H1 (cell line): ENCODE data around the gene MRI1. TPM values are rescaled to one million over a fixed set of nuclear protein-coding genes. Genes with fewer than 3 reads are reported as not detected.

Source experiments
- CTCF ChIA-PET: fragments of 300-600 bp; sonication (Branson Sonifier 250); formaldehyde crosslinking; loops from one replicate; lab custom pipeline; 2021; ENCODE audit not compliant: partially characterized antibody; lab: Charles Lee
- POLR2A ChIA-PET: fragments of 300-600 bp; sonication (Branson Sonifier 250); formaldehyde crosslinking; loops from one replicate; lab custom pipeline; 2021; ENCODE audit warnings: inconsistent platforms; ENCODE audit not compliant: partially characterized antibody; lab: Charles Lee
- DNase-seq, 2 experiments: peaks; one replicate each; pipeline versions ENCODE4 v3.0.0 to v3.0.0-alpha.2; 2010 to 2022; ENCODE audit warnings: low spot score in 2 of 2, low read depth in 1 of 2, mixed read lengths in 1 of 2
- FAIRE-seq: peaks from 2 replicates; lab custom pipeline; 2011; peaks lifted over from hg19 to GRCh38; lab: Jason Lieb, UNC
- H2AFZ ChIP-seq: 2 replicates; pipeline ENCODE4 v1.8.1; 2012; ENCODE audit warnings: low read length, inconsistent platforms
- H2AK5ac ChIP-seq: 2 replicates; pipeline ENCODE4 v1.6.1; 2013; ENCODE audit warnings: low read depth, low read length
- H2BK120ac ChIP-seq: replicated peaks from 2 replicates; pipeline ENCODE3; 2013; ENCODE audit warnings: low read depth, low read length, inconsistent platforms
- H2BK12ac ChIP-seq: 2 replicates; pipeline ENCODE4 v1.6.1; 2013; ENCODE audit warnings: low read depth, low read length
- H2BK15ac ChIP-seq: 2 replicates; pipeline ENCODE4 v1.6.1; 2013; ENCODE audit warnings: low read length
- H2BK20ac ChIP-seq: 2 replicates; pipeline ENCODE4 v1.6.1; 2013; ENCODE audit warnings: low read length
- H2BK5ac ChIP-seq: 2 replicates; pipeline ENCODE4 v1.6.1; 2013; ENCODE audit warnings: low read depth, low read length
- H3K14ac ChIP-seq: 2 replicates; pipeline ENCODE4 v1.6.1; 2013; ENCODE audit warnings: inconsistent platforms; ENCODE audit not compliant: insufficient read length
- H3K18ac ChIP-seq: 2 replicates; pipeline ENCODE4 v1.6.1; 2013; ENCODE audit warnings: low read length; ENCODE audit errors: extremely low read depth
- H3K23ac ChIP-seq: 2 replicates; pipeline ENCODE4 v1.6.1; 2013; ENCODE audit warnings: inconsistent platforms; ENCODE audit not compliant: insufficient read length
- H3K23me2 ChIP-seq: 2 replicates; pipeline ENCODE4 v1.6.1; 2013; ENCODE audit warnings: low read depth, low read length
- H3K27ac ChIP-seq: 2 replicates; pipeline ENCODE4 v1.6.1; 2011; ENCODE audit warnings: low read depth, low read length, inconsistent platforms
- H3K27me3 ChIP-seq, 4 experiments: replicated peaks in 1 of 4; 1 replicate in 1 of 4; 2 replicates in 3 of 4; pipeline versions ENCODE4 v1.6.1 to v1.8.1; 2011 to 2013; ENCODE audit warnings: low read length in 3 of 4, mild to moderate bottlenecking in 3 of 4, inconsistent platforms in 2 of 4, mixed read lengths in 2 of 4, moderate library complexity in 1 of 4; ENCODE audit not compliant: control insufficient read depth in 3 of 4, insufficient read depth in 3 of 4; ENCODE audit errors: extremely low read depth in 1 of 4
- H3K36me3 ChIP-seq, 4 experiments: 2 replicates each; pipeline versions ENCODE4 v1.6.1 to v1.8.1; 2011 to 2013; ENCODE audit warnings: mild to moderate bottlenecking in 4 of 4, low read length in 3 of 4, moderate library complexity in 2 of 4, control low read depth in 1 of 4, inconsistent platforms in 1 of 4; ENCODE audit not compliant: insufficient read depth in 4 of 4, control insufficient read depth in 2 of 4
- H3K4ac ChIP-seq: replicated peaks from 2 replicates; pipeline ENCODE3; 2013; ENCODE audit warnings: low read length, low read depth, mixed read lengths, inconsistent platforms; ENCODE audit not compliant: insufficient read length
- H3K4me1 ChIP-seq, 4 experiments: replicated peaks in 1 of 4; 1 replicate in 1 of 4; 2 replicates in 3 of 4; pipeline versions ENCODE4 v1.6.1 to v1.8.1; 2011 to 2013; ENCODE audit warnings: low read length in 3 of 4, inconsistent platforms in 2 of 4, mixed read lengths in 1 of 4; ENCODE audit not compliant: insufficient read depth in 4 of 4, control insufficient read depth in 3 of 4
- H3K4me2 ChIP-seq, 2 experiments: 2 replicates each; pipeline versions ENCODE4 v1.6.1 to v1.8.1; 2011 to 2013; ENCODE audit warnings: low read depth in 2 of 2, low read length in 2 of 2, control low read depth in 1 of 2, inconsistent platforms in 1 of 2, mild to moderate bottlenecking in 1 of 2; ENCODE audit not compliant: insufficient read depth in 1 of 2
- H3K4me3 ChIP-seq, 4 experiments: fragments of 200-600, 300-600 bp in 1 of 4; sonication (generic), shearing (Covaris generic), sonication (Bioruptor Twin) in 1 of 4; 2 replicates each; pipeline versions ENCODE4 v1.5.1 to v1.8.1; 2011 to 2016; ENCODE audit warnings: low read length in 4 of 4, low read depth in 3 of 4, control low read depth in 2 of 4, inconsistent platforms in 2 of 4, mild to moderate bottlenecking in 2 of 4, mixed read lengths in 1 of 4, moderate library complexity in 1 of 4; ENCODE audit not compliant: insufficient read depth in 2 of 4; ENCODE audit errors: extremely low read depth in 1 of 4
- H3K56ac ChIP-seq: replicated peaks from 2 replicates; pipeline ENCODE3; 2013; ENCODE audit warnings: low read depth, mild to moderate bottlenecking, mixed read lengths, low read length, inconsistent platforms; ENCODE audit not compliant: insufficient read length
- H3K79me1 ChIP-seq: 2 replicates; pipeline ENCODE4 v1.6.1; 2013; ENCODE audit warnings: low read depth, low read length, control low read depth
- H3K79me2 ChIP-seq, 2 experiments: 2 replicates each; pipeline versions ENCODE4 v1.6.1 to v1.8.1; 2012 to 2013; ENCODE audit warnings: low read length in 2 of 2, mild to moderate bottlenecking in 2 of 2, inconsistent platforms in 1 of 2; ENCODE audit not compliant: insufficient read depth in 2 of 2, control insufficient read depth in 1 of 2
- H3K9ac ChIP-seq, 4 experiments: replicated peaks in 1 of 4; 1 replicate in 1 of 4; 2 replicates in 3 of 4; pipeline versions ENCODE4 v1.6.1 to v1.8.1; 2011 to 2013; ENCODE audit warnings: low read depth in 3 of 4, low read length in 3 of 4, control low read depth in 2 of 4, mild to moderate bottlenecking in 2 of 4, moderate library complexity in 2 of 4, inconsistent platforms in 1 of 4; ENCODE audit errors: extremely low read depth in 1 of 4
- H3K9me3 ChIP-seq, 2 experiments: 2 replicates each; pipeline versions ENCODE4 v1.6.1 to v1.8.1; 2012 to 2013; ENCODE audit warnings: mild to moderate bottlenecking in 2 of 2, moderate library complexity in 2 of 2, control low read depth in 1 of 2, inconsistent platforms in 1 of 2, low read depth in 1 of 2, low read length in 1 of 2, mixed read lengths in 1 of 2; ENCODE audit not compliant: insufficient read depth in 2 of 2
- H4K20me1 ChIP-seq, 2 experiments: replicated peaks in 1 of 2; 2 replicates each; pipeline versions ENCODE3 to v1.8.1; 2011 to 2013; ENCODE audit warnings: inconsistent platforms in 2 of 2, low read length in 2 of 2, mild to moderate bottlenecking in 1 of 2; ENCODE audit not compliant: insufficient read depth in 2 of 2, control insufficient read depth in 1 of 2
- H4K5ac ChIP-seq: 2 replicates; pipeline ENCODE4 v1.6.1; 2013; ENCODE audit warnings: low read length, low read depth, mixed read lengths, inconsistent platforms; ENCODE audit not compliant: insufficient read length
- H4K8ac ChIP-seq: 2 replicates; pipeline ENCODE4 v1.8.0; 2013; ENCODE audit warnings: mild to moderate bottlenecking, moderate library complexity, low read length, inconsistent platforms; ENCODE audit not compliant: insufficient read depth; ENCODE audit errors: extremely low read depth
- H4K91ac ChIP-seq: replicated peaks from 2 replicates; pipeline ENCODE3; 2013; ENCODE audit warnings: low read length, mixed read lengths, inconsistent platforms; ENCODE audit not compliant: insufficient read length
- HDAC6 ChIP-seq: IDR thresholded peaks from one replicate; pipeline ENCODE4 v1.7.1; 2012; ENCODE audit warnings: low read depth, mild to moderate bottlenecking, inconsistent platforms, low read length, moderate library complexity
- NANOG ChIP-seq: IDR thresholded peaks from 2 replicates; pipeline ENCODE4 v1.6.1; 2011; ENCODE audit warnings: low read length, low read depth, mild to moderate bottlenecking, inconsistent platforms; ENCODE audit not compliant: insufficient read depth, poor library complexity, severe bottlenecking
- PHF8 ChIP-seq: fragments of 200-600 bp; sonication (generic); conservative IDR thresholded peaks from 2 replicates; pipeline ENCODE4 v1.7.1; 2012; ENCODE audit warnings: low read depth, mild to moderate bottlenecking, inconsistent platforms, low read length, moderate library complexity
- SAP30 ChIP-seq: fragments of 300-600 bp; sonication (generic); IDR thresholded peaks from 2 replicates; pipeline ENCODE4 v1.7.1; 2012; ENCODE audit warnings: low read length, moderate library complexity, mild to moderate bottlenecking, inconsistent platforms; ENCODE audit not compliant: insufficient read depth, insufficient replicate concordance
- WGBS, 2 experiments: shearing (Covaris generic) in 1 of 2; methylation state at CpG; one replicate each; pipeline versions ENCODE4 v1.1.6 to v1.1.7; 2013 to 2015; ENCODE audit warnings: low lambda C conversion rate in 2 of 2, mixed read lengths in 2 of 2, inconsistent platforms in 1 of 2, low coverage in 1 of 2, missing lambda C conversion rate in 1 of 2; ENCODE audit not compliant: insufficient replicate concordance in 2 of 2, insufficient coverage in 1 of 2, insufficient read length in 1 of 2; ENCODE audit errors: extremely low coverage in 1 of 2, missing lambda C conversion rate in 1 of 2; 5-methylcytosine and 5-hydroxymethylcytosine counted together
- polyA plus RNA-seq, 7 experiments: library from polyadenylated mRNA; depleted of rRNA in 3 of 7; stranded (reverse) in 5 of 7; unstranded in 2 of 7; fragments of >200 nt in 5 of 7; fragments of 200-250 nt in 2 of 7; gene quantifications; 1 replicate in 5 of 7; 2 replicates in 1 of 7; 4 replicates in 1 of 7; pipeline versions ENCODE4 v1.2.1 to v1.2.3, GENCODE V29; 2011 to 2013; ENCODE audit warnings: missing spikeins in 2 of 7, mixed read lengths in 2 of 7
- total RNA-seq: library from RNA; stranded (reverse); fragmentation: NEBNext Ultra II Directional; extraction: Animal tissue kit (Norgen Biotek cat#: 25700); gene quantifications from 2 replicates; pipeline ENCODE4 v1.2.1, GENCODE V29; 2021

The MRI1 gene
- total and polyA plus RNA-seq, 2 of the 8 experiments (the other 6 are each of a cell fraction or from before 2014, with no cell fraction given): 24.5 to 29.5 TPM

DNA sequence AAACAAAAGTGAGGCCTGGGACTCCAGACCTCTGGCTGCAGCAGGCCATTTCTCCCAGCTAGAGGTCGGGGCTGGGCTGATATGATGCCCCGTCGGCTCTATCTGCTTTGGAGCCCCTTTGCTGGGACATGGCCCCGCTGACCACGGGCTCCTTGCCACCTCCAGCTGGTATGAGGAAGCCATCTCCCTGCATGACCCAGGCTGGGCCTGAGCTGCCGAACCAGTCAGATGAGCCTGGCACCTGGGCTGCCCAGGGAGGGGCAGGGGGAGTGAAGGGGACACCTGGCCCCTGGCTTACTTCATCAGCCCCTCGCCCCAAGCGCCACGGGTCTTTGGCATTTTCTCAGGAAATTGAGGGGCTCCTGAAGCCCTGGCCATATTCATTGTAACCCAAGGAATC lies 38.7 kb downstream of the MRI1 start:
- peaks cover 2 to 15% of the 10 kb centered on the region in 2 experiments for H4K20me1 ChIP-seq
- H2BK5ac ChIP-seq: no peak overlapping the region
- H3K79me2 ChIP-seq: no peaks in the 10 kb centered on the region
- no peak overlapping the region for H4K5ac ChIP-seq
- FAIRE-seq: no peak
- H2BK12ac ChIP-seq: no peak overlapping the region
- no peak overlapping the region for H2AK5ac ChIP-seq
- H3K36me3 ChIP-seq: peaks cover 3 to 17% (median 7%) of the 10 kb centered on the region in 4 experiments; a peak in 5 of 8 replicates
- TF ChIP-seq NANOG: no peak
- TF ChIP-seq HDAC6: no peak
- TF ChIP-seq SAP30: no peak
- TF ChIP-seq PHF8: no peak
- H3K9ac ChIP-seq: no peak overlapping the region
- H3K23ac ChIP-seq: no peak overlapping the region
- no peak overlapping the region for H3K4me2 ChIP-seq
- H3K56ac ChIP-seq: no peak overlapping the region
- H3K18ac ChIP-seq: no peak overlapping the region
- WGBS, 2 experiments: 99% methylated on average over 8 of the region's 9 CpGs; no CpG with 5 or more reads in 1 of the 2 experiments
- peaks cover 3% of the 10 kb centered on the region; the same call in 1 of the 2 replicates for H3K79me1 ChIP-seq
- H3K4me1 ChIP-seq: no peaks in the 10 kb centered on the region; a peak in 1 of 7 replicates
- H3K14ac ChIP-seq: no peak overlapping the region
- H3K27me3 ChIP-seq: no peaks in the 10 kb centered on the region
- H3K23me2 ChIP-seq: peaks cover 4% of the 10 kb centered on the region; the same call in 1 of the 2 replicates
- H4K8ac ChIP-seq: no peak overlapping the region
- CTCF ChIA-PET: interaction anchor here (0.8 to 3.4 kb wide), 6 partner anchors 9 to 59 kb away, joined by 3 to 20 read pairs (median 6); no protein-coding TSS in a partner anchor
- no peak overlapping the region for H2BK15ac ChIP-seq
- H2BK120ac ChIP-seq: no peak overlapping the region
- H2AFZ ChIP-seq: no peak overlapping the region
- H3K9me3 ChIP-seq: no peaks in the 10 kb centered on the region
- POLR2A ChIA-PET: interaction anchor here (0.6 to 2.1 kb wide), 5 partner anchors 12 to 28 kb away, joined by 3 to 6 read pairs (median 3); partner anchors contain the start of gene C19orf53
- no peak overlapping the region for H2BK20ac ChIP-seq
- H3K4me3 ChIP-seq: no peak overlapping the region
- H4K91ac ChIP-seq: no peak overlapping the region
- H3K4ac ChIP-seq: no peak overlapping the region
- H3K27ac ChIP-seq: no peak overlapping the region
- DNase-seq: no peak
